Hematopoietic multipotent progenitor cell treated with erythropoietin and hydrocortisone succinate and interleukin-3 and kit ligand, for 6 days (in vitro differentiated cells): ENCODE results near the gene TJP1.

Experiments
- DNase-seq: peaks from one replicate; pipeline ENCODE4 v3.0.0-alpha.2; 2015

Gene TJP1

DNA sequence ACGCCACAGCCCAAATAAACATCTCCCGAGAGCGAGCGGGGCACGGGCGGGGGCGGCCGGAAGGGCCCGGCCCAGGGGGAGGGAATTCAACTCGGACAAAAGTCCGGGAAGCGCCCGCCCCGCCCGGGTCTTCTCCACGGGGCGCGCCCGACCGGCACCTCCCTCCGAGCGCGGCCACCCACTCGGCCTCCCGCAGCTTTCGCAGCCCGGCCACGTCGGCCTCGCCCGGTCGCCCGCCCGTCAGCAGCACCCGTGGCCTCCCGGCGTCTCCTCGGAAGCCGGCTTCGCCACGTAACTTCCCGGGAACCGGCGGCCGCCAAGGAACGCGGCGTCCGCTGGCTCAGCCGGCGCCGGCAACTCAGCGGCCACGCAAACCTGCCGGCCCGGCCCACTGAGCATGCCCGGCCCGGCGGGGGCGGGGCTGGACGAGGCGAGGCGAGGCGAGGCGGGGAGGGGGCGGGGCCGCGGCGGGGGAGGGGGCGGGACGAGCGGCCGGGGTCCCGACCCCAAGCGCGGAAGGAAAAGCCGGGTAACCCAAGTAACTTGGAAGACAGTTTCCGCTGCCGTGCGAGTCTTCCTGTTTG, at the start of gene TJP1:
TJP1 (minus strand) TSS at position 369 of the 584 bp plus-strand sequence. CDS start 440 bp downstream, outside the sequence.
- no peak for DNase-seq

DNA sequence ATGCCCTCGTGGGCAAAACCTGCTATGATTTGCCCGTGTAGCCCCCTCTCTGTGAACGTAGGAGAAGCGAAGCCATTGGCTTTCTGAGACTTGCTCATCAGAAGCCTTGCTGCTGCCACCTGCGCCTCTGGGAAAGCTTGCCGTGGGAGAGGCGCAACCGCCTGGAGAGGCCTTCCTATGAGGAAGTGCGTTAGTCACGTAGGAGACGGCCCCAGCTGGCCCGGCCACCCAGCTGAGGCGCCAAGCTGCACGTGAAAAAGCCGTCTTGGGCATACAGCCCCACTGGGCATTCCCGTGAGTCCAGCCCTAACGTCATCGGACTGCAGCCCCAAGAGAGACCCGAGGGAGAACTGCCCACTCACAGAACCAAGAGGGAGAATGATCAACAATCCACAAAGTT, 49.1 kb upstream of the TJP1 start:
- DNase-seq: no peak

DNA sequence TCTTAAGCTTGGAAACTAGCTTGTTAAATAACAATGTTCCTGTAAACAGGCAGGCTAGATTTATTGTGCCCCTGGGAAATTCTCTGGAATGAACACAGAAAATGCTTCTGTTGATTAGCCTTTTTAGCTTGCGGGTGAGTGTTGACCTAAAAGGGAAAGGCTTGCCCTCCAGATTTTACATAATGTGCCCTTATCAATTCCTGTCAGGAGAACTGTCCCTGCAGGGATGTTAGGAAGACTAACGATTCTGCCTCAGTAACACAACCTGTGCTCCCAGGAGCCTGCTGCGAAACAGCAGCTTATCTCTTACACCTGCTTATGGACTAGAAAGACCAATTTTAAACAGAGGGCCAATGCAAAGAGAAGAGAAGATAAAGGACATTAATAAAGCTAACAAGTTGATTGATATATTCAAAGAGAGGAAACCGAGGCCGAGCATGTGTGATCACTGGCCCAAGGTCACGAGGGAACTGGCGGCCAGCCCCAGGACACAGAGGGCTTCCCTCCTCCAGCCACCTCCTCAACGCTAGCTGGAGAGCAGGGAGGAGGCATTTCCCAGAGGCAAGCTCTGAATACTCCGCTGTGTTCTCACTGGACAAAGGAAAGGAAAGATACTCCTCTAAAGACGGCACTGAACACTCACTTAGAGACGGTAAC, 48.4 kb upstream of the TJP1 start:
- no peak for DNase-seq

DNA sequence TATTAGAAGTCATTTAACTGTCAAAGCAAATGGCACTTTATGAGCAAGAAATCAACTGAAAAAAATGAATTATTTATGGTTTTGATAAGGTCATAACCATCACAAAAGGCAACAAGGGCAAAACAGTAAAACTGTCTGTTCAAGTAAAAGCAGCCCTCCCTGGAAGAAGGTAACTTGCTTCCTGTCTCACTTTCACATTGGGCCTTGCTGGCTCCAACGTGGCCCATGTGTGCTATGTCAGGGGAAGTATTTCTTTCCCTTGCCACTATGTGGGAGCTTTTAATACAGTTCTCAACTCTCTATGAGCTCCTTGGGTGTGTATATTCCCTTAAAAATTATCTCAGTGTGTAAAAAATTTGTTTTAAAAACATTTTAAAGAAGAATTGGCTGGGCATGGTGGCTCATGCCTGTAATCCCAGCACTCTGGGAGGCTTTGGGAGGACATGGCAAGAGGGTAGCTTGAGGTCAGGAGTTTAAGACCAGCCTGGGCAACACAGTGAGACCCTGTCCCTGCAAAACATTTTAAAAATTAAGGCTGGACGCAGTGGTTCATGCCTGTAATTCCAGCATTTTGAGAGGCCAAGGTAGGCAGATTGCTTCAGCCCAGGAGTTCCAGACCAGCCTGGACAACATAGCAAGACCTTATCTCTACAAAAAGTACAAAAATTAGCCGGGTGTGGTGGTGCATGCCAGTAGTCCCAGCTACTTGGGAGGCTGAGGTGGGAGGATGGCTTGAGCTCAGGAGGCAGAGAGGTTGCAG, 45.2 kb upstream of the TJP1 start:
- DNase-seq: no peak

DNA sequence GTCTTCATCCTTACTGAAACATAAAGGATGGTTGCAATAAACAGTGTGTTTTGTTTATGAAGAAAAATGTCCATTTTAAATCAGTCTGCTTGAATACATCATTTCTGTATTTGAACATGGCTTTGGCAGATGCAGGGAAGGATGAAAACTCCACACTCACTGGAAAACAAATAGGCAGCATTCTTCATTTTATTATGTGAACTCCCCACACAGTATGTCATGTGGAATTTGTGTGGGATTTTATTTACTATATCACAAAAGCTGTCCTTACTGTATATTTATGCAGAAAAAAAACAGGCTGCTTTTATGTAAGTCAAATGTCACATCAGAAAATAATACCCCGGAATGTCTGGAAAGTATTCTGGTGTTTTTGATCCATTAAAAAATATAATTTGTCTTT, 44.1 kb upstream of the TJP1 start:
- no peak for DNase-seq

DNA sequence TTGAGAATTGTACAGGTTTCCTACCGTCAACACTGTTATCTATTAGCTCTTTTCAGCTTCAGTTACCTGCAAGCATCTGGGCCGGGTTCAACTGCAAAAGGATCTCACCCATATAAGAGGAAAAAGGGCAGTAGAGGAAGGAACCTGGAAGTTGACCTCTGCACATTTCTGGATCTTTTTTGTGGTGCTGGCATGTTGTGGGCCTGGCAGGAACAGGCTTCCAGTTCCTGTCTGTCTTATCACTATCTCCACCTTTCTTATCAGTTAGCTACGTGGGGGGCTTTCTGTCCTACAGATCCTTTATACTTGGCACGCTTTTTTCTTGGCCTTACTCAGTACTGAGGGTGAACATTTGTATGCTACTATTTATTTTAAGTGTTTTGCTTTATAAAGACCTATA, 42.2 kb upstream of the TJP1 start:
- no peak for DNase-seq

DNA sequence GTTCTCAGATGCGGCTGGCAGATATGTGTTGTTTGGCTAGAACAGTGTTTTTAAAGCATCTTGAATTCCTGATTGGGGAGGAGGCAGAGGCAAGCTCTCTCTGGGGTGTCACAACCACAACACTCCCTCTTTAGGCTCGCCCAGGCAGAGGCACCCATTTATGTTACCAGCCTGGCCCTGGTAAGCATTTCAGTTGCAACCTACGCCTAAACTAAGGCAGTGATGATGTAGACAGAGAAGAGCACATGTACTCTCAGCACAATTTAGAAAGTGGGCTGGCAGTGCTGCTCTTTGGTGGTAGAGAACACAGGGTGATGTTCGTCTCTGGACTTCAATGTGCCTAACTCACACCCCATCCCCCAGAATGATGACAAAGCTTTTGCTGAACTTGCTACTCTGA, 41.2 kb upstream of the TJP1 start:
- DNase-seq: no peak

DNA sequence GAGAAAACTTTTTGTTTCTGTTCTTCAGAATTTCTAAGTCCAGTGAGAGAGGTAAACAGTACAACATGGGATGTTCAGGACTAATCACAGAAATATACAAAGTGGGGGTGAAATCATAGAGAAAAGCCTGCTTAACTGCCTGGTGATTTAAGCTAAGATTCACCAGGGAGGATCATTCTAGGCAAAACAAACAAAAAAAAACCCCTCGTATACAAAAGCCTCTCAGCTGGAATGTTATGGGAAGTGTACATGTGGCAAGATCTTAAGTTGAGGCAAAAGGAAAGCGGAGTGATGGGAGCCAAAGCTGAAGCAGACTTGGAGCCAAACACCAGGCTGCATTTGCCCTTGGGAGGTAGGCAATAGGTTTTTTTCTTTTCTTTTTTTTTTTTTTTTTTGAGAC, 40.0 kb upstream of the TJP1 start:
- DNase-seq: no peak

DNA sequence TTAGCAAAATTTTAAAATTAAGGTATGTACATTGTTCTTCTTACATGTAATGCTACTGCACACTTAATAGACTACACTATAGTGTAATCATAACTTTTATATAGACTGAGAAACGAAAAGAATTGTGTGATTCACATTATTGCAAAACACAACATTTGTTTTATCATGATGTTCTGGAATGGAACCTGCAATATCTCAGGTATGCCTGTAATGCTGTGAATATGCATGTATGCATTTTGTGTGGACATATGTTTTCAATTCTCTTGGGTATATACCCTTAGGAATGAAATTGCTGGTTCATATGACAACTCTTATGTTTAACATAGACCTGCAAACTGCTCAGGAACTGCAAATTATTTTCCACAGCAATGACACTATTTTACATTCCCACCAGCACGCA, 38.6 kb upstream of the TJP1 start:
- no peak for DNase-seq

DNA sequence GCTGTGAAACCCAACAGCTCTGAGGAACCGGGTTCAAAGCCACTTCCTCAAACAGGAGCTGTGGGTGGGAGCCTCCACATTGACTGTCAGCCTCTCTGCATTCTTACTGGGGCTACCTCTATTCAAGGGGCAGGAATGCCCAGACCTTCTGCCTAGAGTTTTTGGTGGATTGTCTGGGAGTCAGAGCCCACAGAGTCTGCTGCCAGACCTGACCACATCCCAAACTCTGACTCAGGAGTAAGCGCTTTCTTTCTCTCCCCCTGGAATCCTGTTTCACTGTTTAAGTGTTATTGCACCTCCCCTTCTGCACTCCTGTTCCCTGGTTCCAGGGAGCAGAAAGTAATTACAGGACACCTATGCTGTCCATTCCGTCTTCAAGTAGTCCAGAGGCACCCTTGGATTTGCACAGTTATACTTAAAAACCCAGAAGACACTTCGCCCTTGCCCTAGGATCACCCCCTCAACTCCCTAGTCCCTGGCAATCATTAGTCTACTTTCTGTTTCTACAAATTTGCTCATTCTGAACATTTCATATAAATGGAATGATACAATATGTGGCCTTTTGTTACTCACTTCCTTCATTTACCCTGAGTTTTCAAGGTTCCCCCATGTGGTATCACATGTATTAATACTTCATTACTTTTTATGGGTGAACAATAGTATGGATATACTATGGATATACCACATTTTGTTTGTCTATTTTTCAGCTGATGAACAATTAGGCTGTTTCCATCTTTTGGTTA, 37.9 kb upstream of the TJP1 start:
- DNase-seq: no peak

DNA sequence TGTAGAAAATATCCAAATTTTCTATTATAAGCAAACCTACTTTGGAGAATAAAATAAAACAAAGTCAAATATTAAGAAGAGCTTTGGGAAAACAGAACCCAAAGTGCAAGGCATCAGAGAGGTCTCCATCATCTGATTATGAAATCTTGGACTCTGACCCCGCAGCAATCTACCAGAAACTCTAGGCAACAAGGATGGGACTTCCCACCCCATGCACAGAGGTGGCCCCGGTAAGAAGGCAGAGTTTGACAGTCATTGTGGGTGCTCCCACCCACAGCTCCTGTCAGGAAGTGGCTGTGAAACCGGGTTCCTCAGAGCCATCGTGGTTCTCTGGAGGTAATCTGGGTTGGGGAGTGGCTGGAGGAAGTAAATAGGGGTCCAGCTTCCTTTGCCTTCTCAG, 37.0 kb upstream of the TJP1 start:
- no peak for DNase-seq

DNA sequence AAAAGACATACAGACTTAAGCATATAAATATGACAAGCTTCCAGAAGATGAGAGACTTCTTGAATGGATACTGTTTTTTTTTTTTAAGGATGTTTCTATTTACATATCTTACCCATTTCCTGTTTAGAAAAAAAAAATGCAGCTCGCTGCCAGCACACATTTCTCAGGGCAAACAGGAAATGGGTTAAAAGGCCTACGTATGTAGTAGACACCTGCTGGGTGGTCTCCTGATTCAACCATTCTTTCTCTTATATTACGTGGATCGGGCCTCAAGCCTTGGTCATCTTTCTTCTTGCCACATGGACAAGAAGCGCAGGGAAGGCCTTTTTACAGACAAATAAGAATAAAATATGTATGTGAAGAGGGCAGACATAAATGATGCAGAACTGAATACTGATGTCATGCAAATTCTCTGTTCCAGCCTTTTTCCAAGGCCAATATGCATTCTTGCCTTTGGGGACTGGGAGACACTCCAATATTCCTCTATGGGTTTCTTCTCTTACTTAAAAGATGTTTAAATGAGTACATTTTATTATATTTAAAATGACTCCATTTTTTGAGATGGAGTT, 35.0 kb upstream of the TJP1 start:
- no peak for DNase-seq

DNA sequence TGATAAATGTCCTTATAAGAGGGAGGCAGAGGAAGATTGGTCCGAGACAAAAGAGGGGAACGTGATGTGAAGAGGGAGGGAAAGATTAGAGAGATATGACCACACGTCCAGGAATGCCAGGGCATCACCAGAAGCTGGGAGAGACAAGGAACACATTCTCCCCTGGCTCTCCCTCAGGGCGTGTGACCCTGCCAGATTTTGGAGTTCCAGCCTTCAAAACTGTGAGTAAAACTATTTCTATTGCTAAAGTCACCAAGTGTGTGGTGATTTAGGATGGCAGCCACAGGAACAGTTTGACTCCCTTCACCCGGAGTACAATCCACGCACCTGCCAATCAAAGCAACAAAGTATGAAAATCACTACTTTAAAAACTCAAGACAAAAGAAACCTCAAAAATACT, 32.1 kb upstream of the TJP1 start:
- DNase-seq: no peak

DNA sequence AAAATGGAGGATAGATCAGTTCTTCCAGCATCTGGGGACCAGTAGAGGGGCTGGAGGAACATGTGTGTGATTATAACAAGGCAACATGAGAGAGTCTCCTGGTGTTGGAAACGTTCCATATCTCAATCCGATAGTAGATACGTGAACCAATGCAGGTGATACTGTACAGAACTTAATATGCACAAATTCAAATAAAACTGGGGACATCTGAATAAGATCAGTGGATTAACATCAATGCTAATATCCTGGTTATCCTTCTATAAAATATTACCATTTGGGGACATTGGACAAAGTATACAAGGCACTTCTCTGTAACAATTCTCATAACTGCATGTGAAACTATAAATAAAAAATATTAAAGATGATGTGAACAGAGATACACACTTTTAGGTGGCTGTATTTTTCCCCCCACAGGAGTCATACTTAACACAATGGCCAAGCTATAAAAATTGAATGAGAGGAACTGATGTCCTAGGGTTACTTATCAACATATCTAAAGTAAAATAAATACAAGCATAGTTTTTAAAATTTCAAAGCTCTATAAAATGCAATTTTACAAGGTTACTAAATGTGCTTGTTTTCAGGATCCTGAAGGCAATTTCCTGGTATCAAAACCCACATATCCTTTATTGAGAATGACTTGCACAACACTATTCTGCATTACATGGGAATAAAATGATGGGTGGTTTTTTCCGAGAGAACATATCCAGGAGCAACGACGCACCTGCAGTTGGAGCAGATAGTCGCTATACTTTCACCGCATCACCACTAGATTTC, 31.1 kb upstream of the TJP1 start:
- no peak for DNase-seq

DNA sequence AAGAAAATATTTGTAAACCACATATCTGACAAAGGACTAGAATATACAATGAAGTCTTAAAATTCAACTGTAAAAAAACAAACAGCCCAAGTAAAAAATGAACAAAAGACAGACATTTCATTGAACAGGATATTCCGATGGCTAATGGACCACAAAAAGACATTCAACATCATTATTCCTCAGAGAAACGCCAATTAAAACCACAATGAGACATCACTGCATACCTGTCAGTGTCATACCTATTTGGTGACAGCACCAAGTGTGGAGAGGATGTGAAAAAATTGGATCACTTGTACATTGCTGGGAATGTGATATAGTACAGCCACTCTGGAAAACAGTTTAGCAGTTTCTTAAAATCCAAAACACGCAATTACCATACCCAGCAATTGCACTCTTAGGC, 29.9 kb upstream of the TJP1 start:
- no peak for DNase-seq

DNA sequence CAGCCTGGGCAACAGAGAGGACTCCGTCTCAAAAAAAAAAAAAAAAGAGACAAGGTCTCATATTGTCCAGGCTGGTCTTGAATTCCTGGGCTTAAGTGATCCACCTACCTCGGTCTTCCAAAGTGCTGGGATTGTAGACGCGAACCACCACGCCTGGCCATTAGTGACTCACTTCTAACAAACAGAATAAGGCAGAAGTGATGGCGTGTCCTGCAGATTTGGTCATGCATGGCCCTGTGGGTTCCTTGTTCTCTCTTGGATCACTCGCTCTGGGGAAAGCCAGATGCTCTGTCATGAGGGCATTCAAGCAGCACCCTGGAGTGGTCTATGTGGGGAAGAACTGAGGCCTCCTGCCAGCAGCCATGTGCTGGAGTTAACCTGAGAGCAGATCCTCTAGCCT, 27.4 kb upstream of the TJP1 start:
- no peak for DNase-seq

DNA sequence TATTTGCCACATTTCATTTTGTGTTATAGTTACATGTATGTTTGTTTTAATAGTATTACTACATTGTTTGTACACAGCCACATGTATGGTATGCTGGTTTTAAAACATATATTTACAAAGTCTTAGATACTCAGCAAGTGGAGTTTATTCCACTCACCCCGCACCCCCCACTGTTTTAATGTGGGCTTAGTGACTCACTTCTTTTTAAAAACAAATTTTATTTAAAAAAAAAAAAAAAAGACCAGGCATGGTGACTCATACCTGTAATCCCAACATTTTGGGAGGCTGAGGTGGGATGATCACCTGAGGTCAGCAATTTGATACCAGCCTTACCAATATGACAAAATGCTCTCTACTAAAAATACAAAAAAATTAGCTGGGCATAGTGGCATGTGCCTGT, 26.9 kb upstream of the TJP1 start:
- DNase-seq: no peak

DNA sequence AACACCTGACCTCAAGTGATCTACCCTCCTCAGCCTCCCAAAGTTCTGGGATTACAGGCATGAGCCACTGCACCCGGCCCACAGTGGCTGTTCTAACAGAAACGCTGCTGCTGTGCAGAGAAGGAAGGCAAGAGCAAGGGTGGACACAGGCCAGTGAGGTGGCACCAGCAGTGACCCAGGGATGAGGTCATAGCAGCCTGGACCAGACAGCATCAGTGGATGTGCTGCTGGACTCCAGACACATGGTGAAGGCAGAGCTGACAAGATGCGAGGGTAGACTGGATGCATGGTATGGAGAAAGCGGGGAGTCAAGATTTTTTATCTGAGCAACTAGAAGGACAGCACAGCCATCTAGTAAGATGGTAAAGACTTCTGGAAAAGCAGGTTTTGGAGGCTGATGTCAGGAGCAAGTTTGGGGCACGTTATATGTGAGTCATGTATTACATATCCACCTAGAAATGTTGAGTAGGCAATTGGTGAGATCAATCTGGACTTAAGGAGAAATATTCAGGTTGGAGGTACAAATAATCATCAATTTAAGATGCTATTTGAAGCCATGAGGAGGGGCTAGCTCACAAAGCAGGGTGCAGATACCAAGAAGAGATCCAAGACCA, 22.1 kb upstream of the TJP1 start:
- no peak for DNase-seq

DNA sequence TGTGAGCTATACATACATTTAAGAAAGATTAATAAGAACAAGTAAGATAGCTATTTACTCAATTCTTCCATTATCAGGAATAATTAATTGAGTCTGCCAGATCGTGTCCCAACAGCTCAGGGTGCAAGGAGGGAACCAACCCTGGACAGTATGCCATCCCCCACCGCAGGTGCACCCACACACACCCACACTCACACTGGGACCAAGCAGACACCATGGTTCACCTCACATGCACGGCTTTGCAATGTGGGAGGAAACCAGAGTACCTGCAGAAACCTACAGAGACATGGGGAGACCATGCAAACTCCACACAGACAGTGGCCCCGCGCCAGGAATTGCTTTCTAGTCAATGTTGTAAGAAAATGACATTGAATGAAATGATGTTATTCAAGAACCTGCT, 20.0 kb upstream of the TJP1 start:
- no peak for DNase-seq

DNA sequence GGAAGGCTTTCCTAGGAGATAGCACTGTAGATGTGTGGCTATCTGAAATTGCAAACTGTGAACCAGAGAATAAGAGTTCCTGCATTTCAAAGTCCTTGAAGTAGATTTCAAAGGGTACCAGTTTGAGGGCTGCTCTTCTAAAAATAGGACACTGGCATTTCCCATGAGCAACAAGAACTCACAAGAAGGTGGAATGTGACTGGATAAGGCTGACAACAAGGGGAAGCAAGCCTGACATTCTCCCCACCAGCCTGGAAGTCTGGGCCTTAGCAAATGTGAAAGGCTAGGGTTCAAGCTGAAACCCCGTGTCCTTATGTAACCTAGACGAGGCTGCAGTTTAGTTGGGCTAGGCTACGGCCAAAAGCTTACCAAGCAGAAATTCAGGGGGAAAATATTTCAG, 18.7 kb upstream of the TJP1 start:
- DNase-seq: no peak

DNA sequence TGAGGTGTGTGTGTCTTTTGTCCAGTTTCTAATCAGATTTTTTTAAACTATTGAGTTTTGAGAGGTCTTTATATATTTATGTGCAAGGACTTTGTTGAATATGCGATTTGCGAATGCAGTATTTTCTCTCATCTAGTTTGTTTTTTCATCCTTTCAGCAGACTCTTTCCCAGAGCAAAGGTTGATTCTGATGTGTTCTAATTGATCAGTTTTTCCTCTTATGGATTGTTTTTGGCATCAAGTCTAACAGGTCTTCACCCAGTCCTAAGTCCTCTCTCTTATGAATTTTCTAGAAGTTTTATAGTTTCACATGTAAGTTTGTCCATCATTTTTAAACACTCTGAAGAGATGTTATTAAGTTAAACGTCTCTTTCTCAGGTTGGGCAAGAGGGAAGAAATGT, 17.8 kb upstream of the TJP1 start:
- no peak for DNase-seq

DNA sequence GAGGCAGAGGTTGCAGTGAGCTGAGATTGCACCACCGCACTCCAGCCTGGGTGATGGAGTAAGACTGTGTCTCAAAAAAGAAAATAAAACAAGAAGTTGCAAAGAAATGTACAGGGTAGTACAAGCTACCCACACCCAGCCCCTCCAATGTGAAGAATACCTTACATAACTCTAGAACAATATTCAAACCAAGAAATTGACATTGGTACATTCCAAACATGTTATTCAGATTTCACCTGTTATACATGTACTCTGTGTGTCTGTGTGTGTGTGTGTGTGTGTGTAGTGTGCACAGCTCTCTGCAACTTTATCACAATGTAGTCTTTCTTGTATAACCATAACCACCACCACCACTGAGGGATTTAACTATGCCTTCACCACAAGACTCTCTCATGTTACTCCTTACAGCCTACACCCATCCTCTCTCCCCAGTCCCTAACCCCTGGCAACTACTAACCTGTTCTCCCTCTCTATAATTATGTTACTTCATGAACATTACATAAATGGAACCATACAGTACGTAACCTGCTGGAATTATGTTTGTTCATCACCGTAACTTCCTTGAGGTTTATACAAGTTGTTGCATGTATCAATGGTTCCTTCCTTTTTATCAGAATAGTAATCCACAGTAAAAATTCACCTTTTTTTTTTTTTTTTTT, 16.2 kb upstream of the TJP1 start:
- no peak for DNase-seq
